Right lobe of liver (tissue), 4 donors: ENCODE results near the gene ZKSCAN5.

Experiments used
- POLR2A ChIP-seq: fragments of 450-650 bp; IDR thresholded peaks from one replicate; pipeline ENCODE4 v1.6.1; 2017; ENCODE audit warnings: antibody characterized with exemption, mild to moderate bottlenecking
- TF ChIP-seq, protein P1 (sequence below), 4 donors: fragments of 200-600 bp in 3 of 4; fragments of 450-650 bp in 1 of 4; IDR thresholded peaks; one replicate each; pipeline versions ENCODE4 v1.5.1 to v1.8.0; 2016 to 2022; ENCODE audit warnings: antibody characterized with exemption in 4 of 4, mild to moderate bottlenecking in 2 of 4
- donor health status: DM: no; HTN: no; CAD: no.
- donor health status: DM: no; HTN: no; CAD: no.
- donor health status: DM: no; HTN: yes; CAD: no.

DNA sequence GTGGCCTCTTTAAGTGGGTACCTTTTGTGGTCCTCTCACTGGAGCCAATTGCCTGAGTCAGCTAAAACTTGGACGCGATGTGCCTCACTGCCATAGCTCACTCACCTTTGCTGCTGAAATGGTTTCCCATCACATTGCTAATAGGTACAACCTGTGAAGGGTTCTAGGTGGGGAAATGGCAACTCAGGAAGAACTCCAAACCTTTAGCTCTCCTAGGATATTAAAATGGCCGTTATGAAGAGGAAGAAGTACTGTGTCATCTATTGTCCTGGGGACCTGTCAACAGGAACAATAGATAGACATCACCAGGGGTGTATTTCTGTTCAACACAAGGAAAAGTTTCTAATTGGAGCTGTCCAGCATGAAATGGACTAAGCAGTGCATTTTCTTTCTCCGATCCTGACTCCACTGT lies 52.7 kb downstream of the ZKSCAN5 start:
- TF ChIP-seq, protein P1, sequence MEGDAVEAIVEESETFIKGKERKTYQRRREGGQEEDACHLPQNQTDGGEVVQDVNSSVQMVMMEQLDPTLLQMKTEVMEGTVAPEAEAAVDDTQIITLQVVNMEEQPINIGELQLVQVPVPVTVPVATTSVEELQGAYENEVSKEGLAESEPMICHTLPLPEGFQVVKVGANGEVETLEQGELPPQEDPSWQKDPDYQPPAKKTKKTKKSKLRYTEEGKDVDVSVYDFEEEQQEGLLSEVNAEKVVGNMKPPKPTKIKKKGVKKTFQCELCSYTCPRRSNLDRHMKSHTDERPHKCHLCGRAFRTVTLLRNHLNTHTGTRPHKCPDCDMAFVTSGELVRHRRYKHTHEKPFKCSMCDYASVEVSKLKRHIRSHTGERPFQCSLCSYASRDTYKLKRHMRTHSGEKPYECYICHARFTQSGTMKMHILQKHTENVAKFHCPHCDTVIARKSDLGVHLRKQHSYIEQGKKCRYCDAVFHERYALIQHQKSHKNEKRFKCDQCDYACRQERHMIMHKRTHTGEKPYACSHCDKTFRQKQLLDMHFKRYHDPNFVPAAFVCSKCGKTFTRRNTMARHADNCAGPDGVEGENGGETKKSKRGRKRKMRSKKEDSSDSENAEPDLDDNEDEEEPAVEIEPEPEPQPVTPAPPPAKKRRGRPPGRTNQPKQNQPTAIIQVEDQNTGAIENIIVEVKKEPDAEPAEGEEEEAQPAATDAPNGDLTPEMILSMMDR (IDR thresholded peaks at IDR 0.05) = no peak
- no peak for TF ChIP-seq POLR2A
